ENCODE measurements around the gene MICAL3. TPM values are rescaled to one million over a fixed set of nuclear protein-coding genes. Genes with fewer than 3 reads are reported as not detected.

MICAL3 gene
- total RNA-seq, 1 donor from 2014 or later: 47.5 TPM

DNA sequence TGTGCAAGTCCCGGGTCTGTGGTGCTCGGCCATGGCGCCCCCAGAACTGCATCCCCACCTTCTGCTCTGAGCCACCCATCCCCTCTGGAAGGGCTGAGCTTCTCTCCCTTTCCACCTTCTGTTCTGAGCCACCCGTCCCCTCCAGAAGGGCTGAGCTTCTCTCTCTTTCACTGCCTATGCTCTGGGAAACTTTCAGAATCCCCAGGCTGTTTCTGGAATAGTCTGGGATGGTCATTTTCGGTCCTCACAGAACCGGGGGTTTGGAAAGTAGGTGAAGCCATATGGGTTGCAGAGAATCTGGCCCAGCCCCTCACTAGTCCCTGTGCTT is 246.7 kb downstream of the MICAL3 start:
- TF ChIP-seq, protein P1, sequence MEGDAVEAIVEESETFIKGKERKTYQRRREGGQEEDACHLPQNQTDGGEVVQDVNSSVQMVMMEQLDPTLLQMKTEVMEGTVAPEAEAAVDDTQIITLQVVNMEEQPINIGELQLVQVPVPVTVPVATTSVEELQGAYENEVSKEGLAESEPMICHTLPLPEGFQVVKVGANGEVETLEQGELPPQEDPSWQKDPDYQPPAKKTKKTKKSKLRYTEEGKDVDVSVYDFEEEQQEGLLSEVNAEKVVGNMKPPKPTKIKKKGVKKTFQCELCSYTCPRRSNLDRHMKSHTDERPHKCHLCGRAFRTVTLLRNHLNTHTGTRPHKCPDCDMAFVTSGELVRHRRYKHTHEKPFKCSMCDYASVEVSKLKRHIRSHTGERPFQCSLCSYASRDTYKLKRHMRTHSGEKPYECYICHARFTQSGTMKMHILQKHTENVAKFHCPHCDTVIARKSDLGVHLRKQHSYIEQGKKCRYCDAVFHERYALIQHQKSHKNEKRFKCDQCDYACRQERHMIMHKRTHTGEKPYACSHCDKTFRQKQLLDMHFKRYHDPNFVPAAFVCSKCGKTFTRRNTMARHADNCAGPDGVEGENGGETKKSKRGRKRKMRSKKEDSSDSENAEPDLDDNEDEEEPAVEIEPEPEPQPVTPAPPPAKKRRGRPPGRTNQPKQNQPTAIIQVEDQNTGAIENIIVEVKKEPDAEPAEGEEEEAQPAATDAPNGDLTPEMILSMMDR (conservative IDR thresholded peaks at IDR 0.05; ENCODE audit: low read depth, low read length): no peak
- no peak overlapping the region for H3K4me3 ChIP-seq (ENCODE audit: low read depth, low read length)

DNA sequence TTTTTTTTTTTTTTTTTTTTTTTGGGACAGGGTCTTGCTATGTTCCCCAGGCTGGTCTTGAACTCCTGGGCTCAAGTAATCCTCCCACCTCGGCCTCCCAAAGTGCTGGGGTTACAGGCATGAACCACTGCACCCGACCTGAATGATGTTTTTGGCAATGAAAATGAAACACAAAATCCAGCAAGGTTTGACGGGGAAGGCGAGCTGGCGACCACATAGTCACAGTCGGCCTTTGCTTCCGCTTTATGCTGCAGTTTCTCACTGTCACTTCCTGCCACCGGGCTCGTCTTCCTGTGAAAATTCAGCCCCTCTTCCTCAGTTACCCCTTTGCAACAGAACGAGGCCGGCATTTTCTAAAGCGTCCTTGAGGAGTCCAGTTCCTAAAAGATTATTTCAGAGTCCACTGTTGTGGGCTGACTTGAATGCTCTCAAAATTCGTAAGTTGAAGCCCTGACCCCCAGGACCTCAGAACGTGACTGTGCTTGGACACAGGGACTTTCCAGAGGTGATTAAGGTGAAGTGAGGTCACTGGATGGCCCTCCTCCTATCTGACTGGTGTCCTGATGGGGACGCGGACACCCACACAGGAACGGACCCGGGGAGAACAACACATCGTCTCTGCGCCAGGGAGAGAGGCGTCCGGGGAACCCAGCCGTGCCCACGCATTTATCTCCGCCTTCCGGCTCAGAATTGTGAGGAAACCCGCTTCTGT is 247.2 kb downstream of the MICAL3 start:
- H3K4me3 ChIP-seq (ENCODE audit: low read depth, low read length): no peak overlapping the region
- TF ChIP-seq, protein P1 (conservative IDR thresholded peaks at IDR 0.05; ENCODE audit: low read depth, low read length): no peak
- DNase-seq (ENCODE audit: low read depth): no peak

More for the DNA sequence above, 246.7 kb downstream of the MICAL3 start:
- DNase-seq (ENCODE audit: low read depth): no peak

DNA sequence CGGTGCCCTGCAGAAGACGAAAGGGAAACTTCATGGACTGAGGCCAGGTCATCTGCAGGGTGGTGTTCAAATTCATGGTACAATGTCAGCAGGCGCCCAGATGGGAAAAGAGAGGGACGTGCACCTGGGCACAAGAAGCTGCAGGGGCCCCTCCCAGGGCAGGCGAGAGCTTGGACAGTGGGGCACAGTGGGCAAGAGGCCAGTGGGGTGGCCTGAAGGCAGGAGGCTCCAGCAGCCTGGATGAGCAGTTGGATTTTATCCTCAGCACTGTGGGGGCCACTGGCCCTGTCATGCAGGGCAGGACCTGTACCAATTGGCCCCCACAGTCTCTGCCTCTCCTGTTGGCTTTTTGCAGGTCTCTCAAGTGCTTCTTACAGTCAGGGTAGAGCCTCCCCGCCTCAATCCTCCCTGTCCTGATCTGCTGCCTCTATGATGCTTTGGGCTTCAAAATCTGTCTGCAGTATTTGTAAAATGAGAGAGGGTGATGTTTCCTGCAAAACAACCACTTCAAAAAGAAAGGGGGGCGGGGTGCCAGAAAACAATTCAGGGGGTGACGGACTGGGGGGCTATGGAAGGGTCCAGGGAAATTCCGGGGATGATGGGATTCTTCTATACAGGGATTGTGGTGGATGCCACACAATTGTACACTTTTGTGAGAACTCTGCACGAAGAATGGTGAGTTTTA is 248.4 kb downstream of the MICAL3 start:
- no peak for DNase-seq (ENCODE audit: low read depth)
- TF ChIP-seq, protein P1 (conservative IDR thresholded peaks at IDR 0.05; ENCODE audit: low read depth, low read length): no peak
- H3K4me3 ChIP-seq (ENCODE audit: low read depth, low read length): no peak overlapping the region

DNA sequence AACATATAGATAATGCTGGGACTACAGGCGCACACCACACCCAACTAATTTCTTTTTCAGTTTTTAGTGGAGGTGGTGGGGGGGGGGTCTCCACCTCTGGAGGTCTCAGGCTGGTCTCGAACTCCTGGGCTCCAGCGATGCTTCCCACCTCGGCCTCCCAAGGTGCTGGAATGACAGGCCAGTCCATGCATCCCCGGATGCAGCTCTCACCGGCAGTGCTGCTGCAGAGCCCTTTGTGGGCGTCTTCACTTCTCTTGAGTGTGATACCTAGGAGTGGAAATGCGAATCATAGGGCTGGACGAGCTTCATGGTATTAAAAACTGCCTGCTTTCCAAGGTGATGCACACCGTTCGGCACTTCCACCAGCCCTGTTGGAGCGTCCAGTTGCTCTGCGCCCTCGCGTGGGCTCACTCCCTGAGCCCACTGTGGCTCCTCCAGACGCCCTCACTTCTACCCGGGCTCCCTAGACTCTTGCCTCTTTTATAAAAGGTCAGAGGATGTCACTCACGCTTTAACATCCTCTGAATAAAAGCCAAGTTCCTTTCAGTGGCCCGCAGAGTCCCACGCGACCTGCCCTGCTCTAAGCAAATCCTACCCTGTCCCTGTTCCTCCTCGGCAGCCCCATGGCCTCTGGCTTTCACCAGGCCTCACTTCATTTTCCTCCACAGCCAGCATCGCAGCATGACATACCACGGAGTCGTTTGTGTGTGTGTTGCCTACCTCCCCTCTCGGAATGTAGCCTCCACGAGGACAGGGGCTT is 249.3 kb downstream of the MICAL3 start:
- TF ChIP-seq, protein P1 (conservative IDR thresholded peaks at IDR 0.05; ENCODE audit: low read depth, low read length): no peak
- DNase-seq (ENCODE audit: low read depth): no peak
- no peak overlapping the region for H3K4me3 ChIP-seq (ENCODE audit: low read depth, low read length)

DNA sequence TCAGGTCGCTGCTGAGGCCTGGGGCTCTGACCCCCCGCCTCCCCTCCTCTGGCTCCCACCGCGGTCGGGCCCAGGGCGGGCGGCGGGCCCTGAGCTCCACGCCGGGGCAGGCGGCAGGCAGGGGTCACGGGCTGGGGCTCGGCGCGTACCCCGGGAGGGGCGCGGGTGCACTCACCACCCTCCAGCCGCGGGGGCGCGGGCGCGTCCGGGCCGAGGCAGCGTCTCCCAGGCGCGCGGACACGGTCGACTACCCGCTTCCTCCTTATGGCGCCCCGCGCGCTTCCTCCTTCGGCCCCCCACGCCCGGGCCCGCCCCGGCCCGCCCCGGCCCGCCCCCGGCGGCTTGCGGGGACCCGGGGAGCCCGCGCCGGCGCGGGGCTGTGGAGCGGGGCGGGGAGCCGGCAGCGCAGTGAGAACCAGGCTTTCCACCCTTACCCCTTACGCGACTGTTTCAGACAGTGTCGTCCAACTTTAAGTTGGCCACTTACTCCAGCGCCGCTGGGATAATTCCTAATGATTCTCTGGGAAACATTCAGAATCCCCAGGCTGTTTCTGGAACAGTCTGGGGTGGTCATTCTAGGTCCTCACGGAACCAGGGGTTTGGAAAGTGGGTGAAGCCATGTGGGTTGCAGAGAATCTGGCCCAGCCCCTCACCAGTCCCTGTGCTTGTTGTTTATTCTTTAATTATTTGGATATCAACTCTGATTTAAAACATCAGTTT is 250.0 kb downstream of the MICAL3 start, which contains the start of gene BID:
Gene BID, minus strand, starts transcription at position 264 of the 720 bp plus-strand sequence. CDS start 24,353 bp downstream, outside the sequence.
- peak within 1 kb of the TSS; percentile 62 for H3K4me3 ChIP-seq (ENCODE audit: low read depth, low read length)
- TF ChIP-seq, protein P1 (conservative IDR thresholded peaks at IDR 0.05; ENCODE audit: low read depth, low read length): no peak
- no peak for DNase-seq (ENCODE audit: low read depth)

DNA sequence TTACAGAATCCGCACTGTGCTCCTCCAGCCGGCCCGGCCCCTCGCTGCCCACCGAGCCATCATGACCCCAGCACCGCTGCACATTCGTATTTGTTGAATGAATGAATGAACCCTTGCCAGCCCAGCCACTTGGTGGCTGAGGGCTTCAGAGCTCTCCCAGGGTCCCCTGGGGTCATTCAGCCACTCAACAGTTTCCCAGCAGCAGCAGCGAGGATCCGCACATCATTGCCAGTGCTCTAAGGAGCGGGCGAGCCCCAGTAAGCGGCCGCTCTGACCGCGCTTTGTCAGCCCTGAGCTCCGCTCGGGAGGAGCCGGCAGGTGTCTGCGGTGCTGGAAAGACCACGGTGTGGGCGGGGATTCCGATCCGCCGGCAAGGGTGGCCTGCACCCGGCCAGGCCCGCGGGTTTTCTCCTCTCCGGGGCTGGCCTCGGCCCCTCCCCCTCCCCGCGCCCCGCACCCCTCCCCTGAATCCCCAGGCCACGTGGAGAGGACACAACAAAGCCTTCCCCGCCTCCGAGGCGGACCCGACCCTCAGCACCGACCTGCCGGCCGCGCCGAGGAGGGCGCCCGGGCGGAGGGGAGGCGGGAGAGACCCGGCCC is 250.7 kb downstream of the MICAL3 start:
- TF ChIP-seq, protein P1 (conservative IDR thresholded peaks at IDR 0.05; ENCODE audit: low read depth, low read length): no peak
- no peak for DNase-seq (ENCODE audit: low read depth)
- H3K4me3 ChIP-seq (ENCODE audit: low read depth, low read length): peak overlapping the region; percentile 62
